Coronary artery (tissue), 2 donors: ENCODE data around the gene FYCO1.

Experiments used
- DNase-seq: peaks from one replicate; pipeline ENCODE4 v3.0.0-alpha.2; 2017; ENCODE audit warnings: low spot score
- H3K27ac ChIP-seq, 2 donors: fragments of 200-600 bp; sonication (generic); one replicate each; pipeline ENCODE4 v1.5.1; 2016 to 2019
- H3K4me3 ChIP-seq: fragments of 200-600 bp; sonication (generic); 2 replicates; pipeline ENCODE4 v1.5.1; 2016; ENCODE audit warnings: mild to moderate bottlenecking, moderate library complexity
- TF ChIP-seq, protein P1 (sequence below): fragments of 200-600 bp; sonication (generic); IDR thresholded peaks from one replicate; pipeline ENCODE4 v1.5.1; 2019; ENCODE audit warnings: antibody characterized with exemption

FYCO1 gene

DNA sequence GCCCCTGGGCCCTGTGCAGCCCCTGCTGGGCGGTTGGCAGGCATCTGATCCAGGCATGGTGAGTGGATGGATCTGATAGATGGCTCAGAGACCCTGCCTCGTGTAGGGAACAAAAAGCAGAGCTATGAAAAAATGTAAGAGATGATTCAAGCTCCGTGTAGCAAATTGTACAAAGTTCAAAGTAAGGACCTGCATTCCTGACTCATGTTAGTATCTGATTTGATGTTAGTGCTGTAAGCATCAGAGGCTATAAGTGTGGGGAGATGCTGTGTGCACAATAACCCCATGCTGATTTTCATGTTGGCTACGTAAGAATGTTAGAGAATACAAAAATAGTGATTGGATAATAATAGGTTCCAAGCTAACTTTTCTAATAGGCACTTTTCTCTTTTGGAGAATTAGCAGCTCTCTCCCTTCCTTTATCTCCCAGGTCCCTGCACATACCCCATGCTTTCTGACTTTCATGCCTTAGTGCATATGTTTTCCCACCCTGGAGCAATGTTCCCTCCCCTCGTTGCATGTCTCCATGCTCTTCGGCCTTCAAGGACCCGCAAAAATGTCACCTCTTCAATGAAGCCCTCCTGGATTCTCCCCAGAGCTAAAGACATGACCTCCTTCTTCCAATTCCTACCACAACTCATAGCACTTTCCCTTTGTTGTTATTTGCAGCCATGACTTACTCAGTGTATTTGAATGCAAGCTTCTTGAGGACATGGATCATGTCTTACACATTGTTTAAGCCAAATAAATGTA is 107.7 kb downstream of the FYCO1 start:
- no peak overlapping the region for H3K27ac ChIP-seq
- TF ChIP-seq, protein P1, sequence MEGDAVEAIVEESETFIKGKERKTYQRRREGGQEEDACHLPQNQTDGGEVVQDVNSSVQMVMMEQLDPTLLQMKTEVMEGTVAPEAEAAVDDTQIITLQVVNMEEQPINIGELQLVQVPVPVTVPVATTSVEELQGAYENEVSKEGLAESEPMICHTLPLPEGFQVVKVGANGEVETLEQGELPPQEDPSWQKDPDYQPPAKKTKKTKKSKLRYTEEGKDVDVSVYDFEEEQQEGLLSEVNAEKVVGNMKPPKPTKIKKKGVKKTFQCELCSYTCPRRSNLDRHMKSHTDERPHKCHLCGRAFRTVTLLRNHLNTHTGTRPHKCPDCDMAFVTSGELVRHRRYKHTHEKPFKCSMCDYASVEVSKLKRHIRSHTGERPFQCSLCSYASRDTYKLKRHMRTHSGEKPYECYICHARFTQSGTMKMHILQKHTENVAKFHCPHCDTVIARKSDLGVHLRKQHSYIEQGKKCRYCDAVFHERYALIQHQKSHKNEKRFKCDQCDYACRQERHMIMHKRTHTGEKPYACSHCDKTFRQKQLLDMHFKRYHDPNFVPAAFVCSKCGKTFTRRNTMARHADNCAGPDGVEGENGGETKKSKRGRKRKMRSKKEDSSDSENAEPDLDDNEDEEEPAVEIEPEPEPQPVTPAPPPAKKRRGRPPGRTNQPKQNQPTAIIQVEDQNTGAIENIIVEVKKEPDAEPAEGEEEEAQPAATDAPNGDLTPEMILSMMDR: no peak
- H3K4me3 ChIP-seq: no peak overlapping the region
- DNase-seq: no peak

DNA sequence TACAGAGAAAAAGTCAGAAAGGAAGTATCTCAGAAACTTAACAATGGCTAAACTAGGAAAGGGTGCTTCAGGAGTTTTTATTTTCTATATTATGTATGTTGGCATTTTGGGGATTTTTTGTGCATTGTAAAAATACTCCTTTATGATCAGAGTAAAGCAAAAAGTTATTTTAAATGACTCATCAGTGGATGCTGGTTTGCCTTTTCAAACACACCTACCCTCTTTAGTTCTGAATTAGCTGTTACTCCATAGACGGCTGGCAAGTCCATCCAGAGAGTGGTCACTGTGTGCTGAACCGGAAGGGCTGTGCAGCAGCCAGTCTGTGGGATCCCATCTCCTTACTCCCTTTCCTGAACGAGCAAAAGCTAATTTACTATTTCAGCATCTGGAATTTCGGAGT is 108.3 kb downstream of the FYCO1 start:
- DNase-seq: no peak
- Histone ChIP-seq H3K4me3 (no peak overlapping the region), H3K27ac (no peak overlapping the region)
- TF ChIP-seq, protein P1: no peak

DNA sequence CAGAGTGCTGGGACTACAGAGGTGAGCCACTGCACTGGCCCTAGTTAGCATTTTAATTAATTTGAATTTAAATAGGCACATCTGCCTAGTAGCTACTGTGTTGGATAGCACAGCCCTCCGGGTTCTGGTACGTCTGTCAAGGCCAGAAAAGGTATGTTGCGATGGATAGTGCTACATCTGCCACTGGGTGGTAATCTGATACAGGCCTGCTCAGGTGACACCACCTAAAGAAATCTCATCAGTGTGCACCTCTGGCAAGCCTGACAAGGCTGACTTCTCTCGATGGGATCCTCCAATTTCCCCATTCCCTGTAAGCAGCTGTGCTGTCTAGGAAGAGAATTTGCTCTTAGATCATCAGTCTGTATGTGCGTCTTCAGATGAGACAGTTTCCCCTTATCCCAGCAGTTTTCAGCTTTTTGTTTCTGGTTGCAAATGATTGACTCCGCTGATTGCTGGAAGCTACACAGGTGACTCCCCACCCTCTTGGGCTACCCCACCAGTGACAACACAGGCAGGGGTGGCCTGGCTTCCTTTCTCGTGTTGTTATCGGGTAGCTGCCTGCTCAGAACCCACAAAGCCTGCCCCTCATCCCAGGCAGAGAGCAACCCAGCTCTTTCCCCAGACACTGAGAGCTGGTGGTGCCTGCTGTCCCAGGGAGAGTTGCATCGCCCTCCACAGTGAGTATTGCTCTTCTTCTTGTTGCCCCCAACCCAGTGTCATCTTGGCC is 109.5 kb downstream of the FYCO1 start, which contains the start of gene CCR9:
Gene CCR9 (plus strand): TSS at position 565 of the 727 bp plus-strand sequence. CDS start 8,391 bp downstream, outside the sequence.
- TF ChIP-seq, protein P1: no peak
- H3K4me3 ChIP-seq: no peak within 1 kb of the TSS
- DNase-seq: no peak
- H3K27ac ChIP-seq: no peak within 1 kb of the TSS

DNA sequence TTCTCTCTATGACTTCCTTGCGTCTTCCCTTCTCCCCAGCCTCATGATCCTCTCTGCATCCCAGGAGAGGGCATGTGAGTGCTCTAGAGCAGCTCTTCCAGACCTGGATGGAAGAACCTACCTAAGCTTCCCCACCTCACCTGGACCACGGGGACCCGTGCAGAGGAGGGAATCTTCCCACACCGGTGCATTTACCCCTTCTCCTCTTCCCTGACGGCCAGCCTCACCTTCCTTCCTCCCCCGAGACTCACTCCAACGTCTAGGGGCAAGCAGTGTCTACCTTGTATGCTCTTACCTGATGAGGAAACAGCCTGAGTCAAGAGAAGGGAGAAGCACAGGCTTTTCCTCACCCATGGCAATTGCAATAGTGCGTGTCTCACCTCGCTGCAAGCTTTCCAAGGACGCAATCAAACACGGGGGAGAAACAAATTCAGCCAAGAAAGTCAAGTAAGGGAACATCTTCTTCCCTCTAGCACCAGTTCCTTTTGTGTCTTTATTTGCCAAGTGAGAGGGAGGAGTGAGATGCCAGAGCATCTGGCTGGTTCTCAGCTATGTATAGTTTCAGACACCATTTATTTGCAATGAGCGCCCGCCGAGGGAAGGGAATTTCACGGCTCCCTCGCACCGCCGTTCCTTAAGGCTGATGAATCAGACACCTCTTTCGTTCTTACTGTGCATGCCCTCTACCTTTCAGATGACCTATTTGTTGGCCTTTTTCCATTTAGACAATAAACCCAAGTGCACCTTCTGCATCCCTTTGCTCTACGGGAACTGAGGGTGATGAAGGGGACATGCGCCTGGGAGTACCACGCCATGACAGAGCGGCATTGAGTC is 111.0 kb downstream of the FYCO1 start:
- TF ChIP-seq, protein P1: no peak
- no peak for DNase-seq

DNA sequence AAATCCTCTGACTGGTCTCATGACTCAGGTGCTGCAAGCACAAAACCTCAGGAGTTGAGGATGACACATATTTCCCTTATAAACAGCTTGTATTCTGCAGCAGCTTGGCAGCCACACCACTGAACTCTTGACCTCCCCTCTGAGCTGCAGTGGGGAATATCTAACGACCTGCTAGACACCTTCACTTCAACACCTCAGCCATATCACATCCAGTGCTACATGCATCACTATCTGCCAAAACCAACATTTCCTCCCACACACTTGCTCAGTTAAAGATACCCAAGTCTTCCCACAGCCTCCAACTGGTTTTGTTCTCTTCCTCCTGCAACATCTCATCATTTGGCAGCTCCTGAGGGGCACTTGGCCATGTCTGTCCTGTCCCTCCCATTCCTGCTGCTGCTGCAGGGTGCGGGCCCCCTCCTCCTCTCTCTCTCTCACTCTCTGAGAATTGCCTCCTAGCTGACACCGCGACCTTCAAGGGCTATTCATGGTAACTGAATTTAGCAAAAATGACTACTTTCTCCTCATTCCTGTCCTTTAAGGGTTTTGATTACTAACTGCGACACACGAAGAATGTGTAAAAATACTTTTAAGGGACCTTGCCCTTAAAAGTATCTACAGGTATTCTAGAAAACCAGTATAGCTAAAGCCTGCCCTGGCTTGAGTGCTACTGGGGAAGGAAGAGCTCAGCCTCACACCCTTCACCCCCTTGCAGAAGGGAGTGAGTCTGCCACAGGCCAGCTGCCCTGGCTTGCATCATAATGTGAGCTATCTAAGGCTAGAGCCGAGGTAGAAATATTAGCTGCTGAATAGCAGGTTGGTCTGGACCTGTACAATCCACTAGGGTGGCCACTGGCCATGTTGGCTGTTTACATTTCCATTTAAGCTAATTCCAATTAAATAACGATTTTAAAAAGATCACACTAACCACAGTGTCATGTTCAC is 114.3 kb downstream of the FYCO1 start:
- H3K27ac ChIP-seq: no peak overlapping the region
- TF ChIP-seq, protein P1: no peak
- no peak overlapping the region for H3K4me3 ChIP-seq
- DNase-seq: no peak

More for the DNA sequence above, 111.0 kb downstream of the FYCO1 start:
- Histone ChIP-seq H3K27ac (no peak overlapping the region), H3K4me3 (no peak overlapping the region)

DNA sequence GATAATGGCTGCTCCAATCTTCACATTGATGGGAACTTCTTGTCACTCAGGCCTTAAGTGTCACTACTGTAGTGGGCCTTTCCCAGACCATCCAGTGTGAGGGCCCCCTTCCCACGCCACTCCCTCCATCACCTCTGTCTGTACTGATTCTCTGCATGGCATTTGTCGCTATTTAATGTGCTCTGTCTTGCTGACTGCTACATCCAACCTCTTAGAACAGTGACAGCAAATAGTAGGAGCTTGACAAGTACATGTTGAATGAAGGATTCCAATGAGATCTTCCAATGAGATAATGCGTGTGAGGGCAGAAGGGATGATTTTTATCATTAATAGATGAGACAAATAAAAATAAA is 114.9 kb downstream of the FYCO1 start:
- Histone ChIP-seq H3K4me3 (no peak overlapping the region), H3K27ac (no peak overlapping the region)
- no peak for DNase-seq
- TF ChIP-seq, protein P1: no peak
